Activated CD8-positive, alpha-beta memory T cell treated with anti-CD3 and anti-CD28 coated beads, Interleukin-2, amount 50 U/mL, for 4 hours (primary cell): Measurements from ENCODE around the gene CD93.

ENCODE experiments used
- DNase-seq: peaks from one replicate; pipeline ENCODE4 v3.0.0-alpha.2; 2020

CD93 gene, protein sequence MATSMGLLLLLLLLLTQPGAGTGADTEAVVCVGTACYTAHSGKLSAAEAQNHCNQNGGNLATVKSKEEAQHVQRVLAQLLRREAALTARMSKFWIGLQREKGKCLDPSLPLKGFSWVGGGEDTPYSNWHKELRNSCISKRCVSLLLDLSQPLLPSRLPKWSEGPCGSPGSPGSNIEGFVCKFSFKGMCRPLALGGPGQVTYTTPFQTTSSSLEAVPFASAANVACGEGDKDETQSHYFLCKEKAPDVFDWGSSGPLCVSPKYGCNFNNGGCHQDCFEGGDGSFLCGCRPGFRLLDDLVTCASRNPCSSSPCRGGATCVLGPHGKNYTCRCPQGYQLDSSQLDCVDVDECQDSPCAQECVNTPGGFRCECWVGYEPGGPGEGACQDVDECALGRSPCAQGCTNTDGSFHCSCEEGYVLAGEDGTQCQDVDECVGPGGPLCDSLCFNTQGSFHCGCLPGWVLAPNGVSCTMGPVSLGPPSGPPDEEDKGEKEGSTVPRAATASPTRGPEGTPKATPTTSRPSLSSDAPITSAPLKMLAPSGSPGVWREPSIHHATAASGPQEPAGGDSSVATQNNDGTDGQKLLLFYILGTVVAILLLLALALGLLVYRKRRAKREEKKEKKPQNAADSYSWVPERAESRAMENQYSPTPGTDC

DNA sequence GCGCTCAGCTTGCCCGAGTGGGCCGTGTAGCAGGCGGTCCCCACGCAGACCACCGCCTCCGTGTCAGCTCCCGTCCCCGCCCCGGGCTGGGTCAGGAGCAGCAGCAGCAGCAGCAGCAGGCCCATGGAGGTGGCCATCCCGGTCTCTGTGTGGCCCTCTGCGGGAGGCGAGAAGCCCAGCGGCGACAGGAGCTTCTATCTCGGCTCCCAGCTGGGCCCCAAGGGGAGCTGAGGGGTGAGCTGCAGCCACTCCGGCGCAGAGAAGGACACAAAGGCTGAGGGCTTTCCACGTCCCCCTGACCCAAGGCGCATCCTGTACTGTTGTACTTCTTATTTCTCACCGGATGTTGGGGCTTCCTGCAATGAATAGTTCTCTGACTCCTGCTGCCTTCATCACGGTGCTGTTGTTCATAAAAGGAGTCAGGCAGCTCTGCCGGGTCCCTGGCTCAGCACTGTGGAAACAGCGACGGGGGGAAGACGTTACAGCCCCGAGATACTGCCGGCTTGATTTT lies at the start of gene CD93:
Gene CD93, minus strand, starts transcription at position 269 of the 511 bp plus-strand sequence. Its CDS starts 132 bp downstream, at position 137.
- DNase-seq, result no peak

DNA sequence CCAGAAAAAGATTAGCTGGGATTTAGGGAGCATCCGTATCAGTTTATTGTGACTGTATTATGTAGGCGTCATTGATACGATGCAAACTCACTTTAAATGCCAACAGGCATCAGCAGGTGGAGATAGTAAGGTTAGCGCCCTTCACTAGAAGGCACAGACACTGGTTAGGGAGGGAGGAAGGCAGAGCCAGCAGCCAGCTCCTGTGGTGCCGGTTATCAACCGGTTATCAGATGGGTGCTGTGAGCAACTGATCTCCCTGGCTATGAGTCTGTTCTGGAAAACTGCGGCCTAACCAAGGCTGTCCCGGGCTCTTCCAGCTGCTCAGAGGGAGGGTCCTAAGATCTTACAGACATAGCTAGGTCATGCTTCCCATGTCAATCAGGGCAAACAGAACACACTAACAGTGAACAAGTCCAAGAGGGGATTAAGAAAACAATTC lies 47.5 kb upstream of the CD93 start:
- DNase-seq, result no peak

DNA sequence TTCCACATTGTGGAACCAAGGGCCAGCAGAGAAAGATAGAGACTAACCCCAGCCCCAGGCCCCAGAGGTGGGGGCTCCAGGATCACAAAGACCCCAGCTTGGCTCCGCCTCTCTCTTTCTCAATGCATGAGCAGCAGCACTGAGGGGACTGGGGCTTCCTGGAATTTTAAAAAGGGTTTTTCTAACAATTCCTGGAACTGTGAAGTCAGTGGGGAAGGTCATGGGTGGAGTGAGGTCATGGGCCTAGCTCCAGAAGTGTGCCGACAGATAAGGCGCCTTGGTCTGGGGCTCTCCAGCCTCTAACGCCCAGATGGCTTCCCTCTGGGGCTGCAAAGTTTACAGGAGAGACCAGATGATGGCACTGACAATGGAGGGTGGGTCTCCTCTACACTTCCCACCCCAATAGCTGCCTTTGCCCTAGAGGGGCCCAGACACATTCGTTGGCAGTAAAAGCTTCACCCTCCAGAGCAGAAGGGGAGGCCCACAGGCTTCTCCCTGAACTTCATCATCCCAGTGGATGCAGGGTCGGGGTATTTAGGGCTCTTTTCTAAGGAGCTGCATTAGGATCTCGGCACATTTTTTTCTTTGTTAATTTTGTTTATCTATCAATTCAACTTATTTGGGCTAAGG lies 46.9 kb upstream of the CD93 start:
- no peak for DNase-seq

DNA sequence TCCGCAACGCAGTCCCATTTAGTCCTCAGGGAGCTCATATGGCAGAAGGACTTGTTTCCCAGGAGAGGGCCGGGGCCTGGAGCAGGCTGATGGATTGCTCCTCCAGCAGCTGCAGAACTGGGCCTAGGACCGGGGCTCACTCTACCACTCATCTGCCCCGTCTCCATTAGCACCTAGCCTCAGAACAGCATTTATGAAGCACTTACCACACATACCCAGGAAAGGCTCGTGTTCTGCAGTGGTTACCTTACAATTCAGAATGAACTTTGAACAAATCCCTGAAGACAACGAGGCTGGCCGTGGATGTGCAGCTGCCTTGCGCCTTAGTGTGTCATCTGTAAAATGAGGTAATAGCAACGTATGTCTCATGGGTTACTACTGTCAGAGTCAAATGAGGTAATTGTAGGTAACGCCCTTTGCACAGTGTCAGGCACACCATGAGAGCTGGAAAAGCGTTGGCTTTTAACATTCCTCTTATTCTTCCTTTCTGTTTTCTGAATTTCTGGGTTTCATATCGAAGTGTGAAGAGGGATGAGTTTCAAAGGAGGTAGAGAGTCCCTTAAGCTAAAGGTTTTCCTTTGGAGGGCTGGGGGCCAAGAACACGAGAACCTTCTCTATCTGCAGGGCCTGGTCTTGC lies 46.3 kb upstream of the CD93 start:
- DNase-seq, result no peak

DNA sequence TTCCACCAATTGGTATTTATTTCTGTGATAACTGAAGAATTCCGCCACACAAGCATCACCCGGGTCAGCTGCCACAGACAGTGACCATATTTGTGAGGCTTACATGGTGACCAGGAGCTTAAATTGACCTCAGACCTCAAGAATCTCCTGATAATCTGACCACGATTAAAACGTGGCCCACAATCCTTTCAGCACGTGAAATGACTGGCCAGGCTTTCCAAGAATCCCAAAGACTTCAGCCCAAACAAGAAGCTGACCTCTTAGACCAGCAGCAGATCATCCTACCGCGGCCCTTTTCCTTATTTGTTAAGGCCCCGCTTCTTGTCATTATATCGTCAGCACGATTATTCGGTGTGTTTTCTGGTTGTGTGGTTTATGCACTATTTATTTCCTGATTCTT lies 45.6 kb upstream of the CD93 start:
- no peak for DNase-seq

DNA sequence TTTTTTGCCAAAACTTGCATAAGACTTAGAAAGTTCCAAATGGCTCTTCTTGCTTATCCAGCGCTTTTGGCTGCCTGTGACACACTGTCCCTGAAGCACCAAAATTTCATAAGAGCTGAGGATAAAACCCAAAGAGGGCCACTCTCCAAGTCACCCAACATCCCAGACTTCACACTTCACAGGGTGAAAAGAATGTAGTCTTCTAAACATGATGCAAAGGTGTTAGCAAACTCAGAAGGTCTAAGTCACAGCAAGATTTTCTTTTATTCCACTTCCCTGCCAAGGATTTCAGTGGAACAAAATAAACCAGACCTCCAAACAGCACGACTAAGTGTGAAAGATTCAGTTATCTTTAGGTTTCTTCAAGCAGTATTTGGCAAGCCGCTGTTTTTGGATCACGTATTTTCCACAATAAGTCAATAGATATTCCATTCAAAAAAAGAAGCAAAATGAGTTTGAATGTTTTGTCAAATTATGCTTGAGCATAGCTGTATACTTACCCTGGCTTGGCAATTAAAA lies 44.6 kb upstream of the CD93 start:
- no peak for DNase-seq

DNA sequence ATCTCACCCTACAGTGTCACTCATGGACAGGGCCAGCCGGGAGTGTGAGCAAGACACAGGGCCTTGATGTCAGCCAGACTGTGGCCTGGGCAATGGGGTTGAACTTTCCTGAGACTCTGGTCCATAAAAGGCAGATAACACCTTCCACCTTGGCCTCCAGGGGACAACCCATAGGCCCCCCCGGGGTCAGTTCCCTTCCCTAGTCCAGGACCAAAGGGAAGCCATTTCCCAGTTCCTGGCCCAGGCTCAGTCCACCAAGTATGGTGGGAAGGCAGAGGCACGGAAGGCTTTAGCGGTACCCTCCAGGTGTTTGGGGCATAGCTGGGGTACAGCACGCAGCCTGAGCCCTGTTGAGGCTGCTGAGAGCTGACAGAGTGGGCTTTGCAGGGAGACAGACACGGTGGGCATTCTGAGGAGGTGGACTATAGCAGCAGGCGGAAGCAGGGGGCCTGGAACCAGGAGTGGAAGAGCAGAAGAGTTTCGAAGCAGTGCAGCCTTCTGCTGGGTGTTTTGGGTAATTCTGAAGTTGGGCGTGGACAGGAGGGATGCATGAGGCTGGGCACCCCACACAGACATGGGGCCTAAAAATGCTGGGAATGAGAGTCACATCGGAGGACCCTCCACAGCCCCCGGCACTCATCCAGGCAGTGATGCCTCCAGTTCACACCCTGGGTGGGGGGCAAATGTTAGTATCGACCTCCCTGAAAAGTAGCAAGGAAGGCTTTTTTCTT lies 43.9 kb upstream of the CD93 start:
- DNase-seq, result no peak

DNA sequence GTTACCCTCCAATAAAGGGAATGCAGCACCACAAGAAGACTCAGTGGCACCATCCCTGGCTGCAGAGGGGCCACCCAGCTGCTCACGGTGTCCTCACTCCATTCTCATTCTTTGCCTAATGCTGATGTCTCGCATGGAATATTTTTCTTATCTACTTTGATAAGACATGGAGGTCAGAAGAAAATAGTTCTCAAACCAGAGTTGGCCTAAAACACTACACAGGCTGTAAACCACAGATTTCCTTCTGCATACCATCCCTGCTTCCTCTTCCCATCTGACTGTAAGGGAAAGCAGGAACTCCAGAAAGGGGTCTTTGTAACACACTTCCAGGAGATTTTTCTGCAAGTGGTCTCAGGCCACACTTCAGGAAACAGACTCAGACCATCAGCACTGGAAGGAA lies 43.1 kb upstream of the CD93 start:
- no peak for DNase-seq

DNA sequence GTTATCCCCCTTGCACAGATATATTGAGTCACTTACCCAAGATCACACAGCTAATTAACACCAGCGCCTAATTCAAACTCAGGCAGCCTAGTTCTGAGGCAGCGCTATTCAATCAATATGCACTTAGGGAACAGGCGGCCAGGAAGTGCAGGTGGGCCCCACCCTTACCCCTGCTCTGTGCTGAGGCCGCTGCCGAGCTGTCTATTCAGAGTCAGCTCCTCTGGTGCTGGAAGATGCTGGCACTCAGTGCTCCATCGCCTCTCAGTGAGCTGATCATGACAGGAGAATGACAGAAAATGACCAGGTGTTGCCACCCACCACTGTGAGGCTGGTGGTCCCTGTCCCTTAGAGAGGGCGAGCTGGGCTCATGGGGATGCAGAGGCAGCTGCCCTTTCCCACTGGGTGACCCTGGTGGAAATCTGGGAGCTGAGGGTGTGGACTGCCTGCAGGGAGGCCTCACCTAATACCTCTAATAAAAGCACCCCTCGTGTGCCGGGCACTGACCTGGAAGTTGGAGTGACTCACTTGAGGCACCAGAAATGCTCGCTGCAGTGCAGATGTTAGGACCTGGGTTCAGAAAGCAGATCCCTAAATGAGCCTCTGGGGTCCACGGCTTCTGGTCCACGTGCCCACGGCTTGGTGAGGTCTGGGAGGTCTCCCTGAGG lies 42.5 kb upstream of the CD93 start:
- no peak for DNase-seq

DNA sequence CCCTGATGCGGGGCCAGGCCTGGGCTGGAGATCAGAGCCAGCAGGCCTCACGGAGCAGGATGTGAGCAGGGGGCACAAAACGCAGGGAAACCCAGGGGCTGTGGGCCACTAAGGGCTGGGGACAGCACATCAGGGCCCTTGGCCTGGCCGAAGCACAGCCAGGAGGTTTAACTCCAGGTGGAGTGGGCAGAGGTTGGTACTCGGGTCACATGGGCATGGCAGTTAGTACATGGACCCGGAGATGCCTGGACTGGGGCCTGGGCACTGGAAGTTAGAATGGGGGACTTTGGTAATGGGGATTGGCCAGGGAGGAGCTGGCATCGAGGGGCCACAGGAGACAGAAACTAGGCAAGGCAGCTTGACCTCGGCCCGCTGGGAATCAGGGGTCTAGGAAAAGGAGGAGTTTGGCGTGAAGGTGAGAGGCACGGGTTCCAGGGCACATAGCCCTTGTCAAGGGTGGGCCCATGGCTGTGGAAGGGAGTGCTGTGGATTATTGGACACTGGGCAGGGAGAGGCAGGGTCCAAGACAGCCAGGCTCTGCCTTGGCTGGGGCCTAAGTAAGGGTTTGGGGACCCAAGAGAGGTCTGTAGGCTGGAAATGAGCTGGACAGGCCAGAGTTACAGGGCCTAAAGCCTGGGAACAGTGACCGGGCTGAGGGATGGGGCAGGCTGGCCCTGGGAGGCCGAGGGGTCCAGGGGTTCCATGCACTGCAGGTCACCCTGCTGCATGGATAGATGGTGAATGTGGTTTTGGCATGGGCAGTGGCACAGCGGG lies 41.6 kb upstream of the CD93 start:
- DNase-seq, result no peak

DNA sequence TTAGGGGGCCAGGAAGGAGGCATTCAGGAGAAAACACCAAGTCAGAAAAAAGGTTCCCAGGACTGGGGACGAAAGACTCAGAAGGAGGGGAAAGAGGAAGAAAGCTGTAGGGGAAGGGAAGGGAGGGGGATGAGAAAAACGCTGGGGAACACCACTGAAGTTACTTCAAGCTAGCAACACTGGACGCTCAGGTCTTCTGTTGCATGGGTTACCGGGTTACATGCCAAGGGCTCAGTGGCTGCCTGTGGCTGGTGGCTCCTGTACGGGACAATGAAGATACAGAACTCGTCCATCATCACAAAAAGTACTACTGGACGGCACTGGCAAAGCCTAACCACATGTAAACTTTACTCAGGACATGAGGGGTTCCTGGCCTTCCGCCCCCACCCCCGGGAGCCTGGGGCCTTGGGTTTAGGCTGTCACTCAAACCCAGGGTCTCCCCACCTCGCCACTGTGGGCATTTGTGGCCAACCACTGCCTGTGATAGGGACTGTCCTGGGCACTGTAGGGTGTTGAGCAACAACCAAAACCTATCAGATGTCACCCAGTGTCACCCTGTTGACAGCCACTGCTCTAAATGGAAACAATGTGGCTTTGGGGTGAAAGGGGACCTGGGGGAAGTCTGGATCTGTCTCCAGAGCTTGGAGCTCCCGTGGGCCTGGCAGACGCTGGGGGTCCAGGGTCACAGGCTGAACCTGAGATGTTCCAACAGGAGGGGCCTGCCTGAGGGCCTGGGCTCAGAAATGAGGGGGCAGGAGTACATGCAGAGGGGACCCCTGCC lies 40.3 kb upstream of the CD93 start:
- no peak for DNase-seq

DNA sequence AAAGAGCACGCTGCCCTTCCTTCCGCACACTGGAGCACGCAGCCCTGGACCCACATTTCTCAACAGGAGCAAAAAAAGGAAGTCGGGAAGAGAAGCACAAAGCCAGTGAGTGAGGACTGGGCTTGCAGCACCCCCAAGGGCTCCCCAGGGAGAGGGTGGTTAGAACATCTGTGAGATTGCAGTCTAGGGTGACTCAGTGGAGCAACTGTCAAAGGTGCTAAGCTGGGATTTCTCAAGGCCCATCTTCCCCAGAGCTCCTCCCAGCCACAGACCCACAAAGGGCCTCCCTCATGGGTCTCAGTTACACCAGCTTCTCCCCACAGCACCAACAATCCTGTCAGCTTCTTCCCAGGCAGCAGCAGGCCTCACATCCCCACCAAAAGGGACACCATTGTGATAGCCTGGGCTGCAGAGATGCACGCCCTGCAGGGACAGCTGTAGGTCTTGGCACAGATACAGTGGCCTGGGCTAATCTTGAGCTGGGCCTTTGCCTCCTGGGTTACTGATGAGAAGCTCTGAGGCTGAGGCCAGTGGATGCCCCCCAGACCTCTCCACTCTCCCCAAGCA lies 39.6 kb upstream of the CD93 start:
- no peak for DNase-seq

DNA sequence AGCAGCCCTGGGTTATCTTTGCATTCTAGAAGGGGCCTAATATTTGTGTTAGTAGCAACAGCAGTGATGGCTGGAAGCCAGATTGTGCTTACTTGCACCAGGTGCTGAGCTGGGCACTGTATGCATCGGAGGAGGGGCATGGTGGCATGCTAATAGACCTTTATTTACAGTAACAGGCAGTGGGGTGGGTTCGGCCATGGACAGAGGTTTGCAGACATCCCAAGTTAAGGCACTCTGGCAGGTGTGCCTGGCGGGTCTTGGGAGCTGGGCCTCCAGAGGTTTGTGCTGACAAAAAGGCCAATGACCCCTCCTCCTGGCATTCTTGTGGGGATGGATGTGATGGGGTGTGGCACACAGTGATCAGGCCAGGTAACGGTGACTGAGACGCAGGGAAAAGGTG lies 39.0 kb upstream of the CD93 start:
- DNase-seq, result no peak

DNA sequence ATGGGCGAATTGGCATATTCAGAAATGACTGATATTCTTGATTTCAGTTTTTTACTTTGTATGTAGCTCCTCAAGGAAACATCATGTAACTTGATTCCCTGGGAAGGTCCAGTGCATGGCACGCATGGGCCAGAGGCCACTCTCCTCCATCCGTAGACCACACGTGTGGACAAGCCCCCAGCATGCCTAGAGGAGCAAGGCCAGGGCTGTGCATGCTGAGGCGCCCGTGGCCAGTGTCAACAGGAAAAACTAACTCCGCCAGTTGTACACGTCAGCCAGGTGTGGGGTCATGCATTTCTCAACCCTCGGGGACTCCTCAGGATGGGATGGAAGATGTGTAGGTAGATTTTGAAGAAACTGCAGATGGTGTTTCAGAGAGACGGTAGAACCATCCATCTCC lies 37.8 kb upstream of the CD93 start:
- DNase-seq, result no peak

DNA sequence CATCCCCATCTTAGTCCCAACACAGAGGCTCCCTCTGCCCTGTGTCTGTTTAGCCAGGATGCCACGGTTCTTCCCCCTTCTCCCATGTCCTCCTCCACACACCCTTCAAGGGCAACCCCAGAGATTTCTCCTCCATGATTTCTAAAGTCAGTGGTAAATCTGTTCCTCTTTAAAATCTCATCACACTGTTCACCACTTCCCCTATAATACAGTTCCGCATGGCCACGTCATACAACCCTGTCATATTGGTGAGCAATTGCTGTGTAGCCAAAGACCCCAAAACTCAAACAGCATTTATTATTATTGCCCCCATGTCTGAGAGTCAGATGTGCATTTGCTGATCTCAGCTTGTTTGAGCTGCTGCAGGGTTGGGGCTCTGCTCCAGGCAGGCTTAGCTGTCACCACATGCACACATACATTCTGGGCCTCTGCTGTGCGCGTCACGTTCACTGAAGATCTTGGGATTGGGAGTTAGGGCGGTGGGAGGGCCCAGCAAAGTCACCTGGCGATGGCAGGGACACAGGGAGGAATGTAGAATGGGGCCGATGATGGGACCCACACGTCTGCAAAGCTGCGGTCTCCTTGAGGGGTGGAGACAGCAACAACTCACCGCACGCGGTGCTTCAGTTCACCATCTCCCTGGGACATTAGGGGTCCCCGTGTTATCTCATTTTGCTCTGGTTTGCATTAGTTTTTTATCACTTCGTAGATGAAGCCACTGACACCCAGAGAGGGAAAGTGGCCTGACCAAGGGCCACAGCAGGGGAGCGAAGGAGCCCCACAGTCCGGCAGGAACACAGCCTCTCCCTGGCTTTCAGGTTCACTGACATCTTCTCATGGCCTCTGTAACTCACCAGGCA lies 36.9 kb upstream of the CD93 start:
- peak; percentile 0 for DNase-seq

DNA sequence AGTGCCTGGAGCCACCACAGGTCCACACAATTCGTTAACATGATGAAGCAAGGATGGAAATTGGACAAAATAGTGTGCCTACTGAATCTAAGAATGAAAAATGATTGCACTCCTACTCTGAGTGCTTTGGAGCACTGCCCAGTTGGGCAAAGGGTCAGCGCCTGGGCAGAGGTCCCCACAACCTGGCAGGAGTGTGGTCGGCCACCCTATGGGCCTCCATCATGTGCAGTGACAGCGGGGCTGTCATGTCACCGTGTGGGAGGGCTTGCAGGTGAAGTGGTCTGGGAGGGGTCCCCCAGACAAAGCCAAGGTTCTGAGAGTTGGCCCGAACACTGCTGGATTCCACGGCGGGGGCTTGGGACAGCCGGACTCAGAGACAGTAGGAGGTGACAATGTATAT lies 36.2 kb upstream of the CD93 start:
- peak; percentile 0 for DNase-seq

DNA sequence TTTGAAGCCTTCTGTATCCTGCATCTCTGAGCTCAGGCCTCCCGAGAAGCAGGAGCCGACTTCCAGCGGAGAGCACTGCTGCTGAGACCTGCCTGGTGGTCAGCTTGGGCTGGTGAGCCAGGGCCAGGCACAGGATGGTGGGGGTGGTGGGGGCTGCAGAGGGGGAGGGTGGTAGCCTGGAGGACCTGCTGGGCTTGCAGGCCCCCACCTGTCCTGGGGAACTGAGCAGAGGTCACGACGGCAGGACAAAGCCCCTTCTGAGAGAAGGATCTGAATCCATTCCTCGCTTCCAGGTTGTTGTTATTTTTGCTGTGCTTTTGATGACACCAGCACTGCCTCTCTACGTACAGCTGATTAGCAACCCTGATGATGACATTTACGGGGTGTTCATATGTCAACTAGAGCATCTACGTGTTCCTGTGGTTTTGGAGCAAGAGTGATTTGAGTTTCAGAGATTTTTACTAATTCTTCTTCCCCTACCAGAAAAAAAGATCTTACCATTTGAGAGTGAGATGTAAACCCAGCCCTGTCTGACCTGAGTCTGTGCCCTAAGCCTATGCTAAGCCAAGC lies 35.7 kb upstream of the CD93 start:
- no peak for DNase-seq
